Measurements from ENCODE around the gene SUN2. TPM values are rescaled to one million over a fixed set of nuclear protein-coding genes. Genes with fewer than 3 reads are reported as not detected.

Gene SUN2
- total and polyA plus RNA-seq, 2 of the 8 experiments (the other 6 are each of a cell fraction or from before 2014, with no cell fraction given) = 5.1 to 10.5 TPM

DNA sequence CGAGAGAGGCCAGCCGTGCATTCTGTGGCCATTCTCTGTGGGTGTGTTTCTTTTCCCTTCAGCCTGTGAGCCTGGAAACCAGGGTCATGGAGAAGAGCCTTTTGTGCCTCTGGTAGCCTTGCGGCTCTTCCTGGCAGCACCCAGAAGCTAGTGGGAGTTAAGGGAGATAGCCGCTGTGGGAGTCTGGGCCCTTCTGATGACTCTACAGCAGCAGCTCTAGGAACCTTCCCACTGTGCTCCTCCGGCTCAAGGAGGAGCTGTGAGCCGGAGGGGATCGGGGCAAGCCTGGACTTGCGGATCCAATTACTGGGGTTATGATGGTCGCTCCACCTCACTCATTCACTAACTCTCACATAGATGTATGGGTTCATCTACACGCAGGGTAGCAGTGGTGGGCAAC lies 39.5 kb downstream of the SUN2 start:
- H2BK120ac ChIP-seq (replicated peaks; ENCODE audit: low read depth, low read length) = no peak overlapping the region
- no peak for FAIRE-seq
- H4K8ac ChIP-seq (ENCODE audit: extremely low read depth, insufficient read depth, low read length) = no peak overlapping the region
- no peaks in the 10 kb centered on the region for H3K9me3 ChIP-seq (ENCODE audit: insufficient read depth in 2 of 2, low read depth in 1 of 2, low read length in 1 of 2)
- peak overlapping the region; percentile 32 for H4K5ac ChIP-seq (ENCODE audit: insufficient read length, low read depth, low read length)
- no peaks in the 10 kb centered on the region for H3K23me2 ChIP-seq (ENCODE audit: low read depth, low read length)
- peak overlapping the region; percentile 87 for H3K4ac ChIP-seq (replicated peaks; ENCODE audit: insufficient read length, low read depth, low read length)
- peak overlapping the region; percentile 66 for H4K91ac ChIP-seq (replicated peaks; ENCODE audit: insufficient read length, low read length)
- 0 out of 2 replicates have a peak overlapping the region, but pooled peaks have one; percentile 6 for H2BK12ac ChIP-seq (ENCODE audit: low read depth, low read length)
- H2AK5ac ChIP-seq (ENCODE audit: low read depth, low read length) = no peak overlapping the region
- no peaks in the 10 kb centered on the region for H3K27me3 ChIP-seq (replicated peaks in 1 of 4; ENCODE audit: control insufficient read depth in 3 of 4, extremely low read depth in 1 of 4, insufficient read depth in 3 of 4, low read length in 3 of 4)
- DNase-seq (ENCODE audit: low read depth in 1 of 2, low spot score in 2 of 2) = no peak
- ChIA-PET POLR2A (ENCODE audit: partially characterized antibody) (interaction anchor here (0.8 to 5.1 kb wide), 7 partner anchors 8 to 34 kb away, joined by 3 to 39 read pairs (median 3); partner anchors contain the start of genes GTPBP1 and TOMM22), CTCF (ENCODE audit: partially characterized antibody) (interaction anchor here (3.2 to 5.1 kb wide), 2 partner anchors 9 to 17 kb away, joined by 26 read pairs; no protein-coding TSS in a partner anchor)
- peaks cover 4 to 24% of the 10 kb centered on the region in 2 experiments for H4K20me1 ChIP-seq (replicated peaks in 1 of 2; ENCODE audit: control insufficient read depth in 1 of 2, insufficient read depth in 2 of 2, low read length in 2 of 2)
- TF ChIP-seq CBX5 (IDR thresholded peaks at IDR 0.05; ENCODE audit: low read depth, low read length) (no peak), CTBP2 (IDR thresholded peaks at IDR 0.05; ENCODE audit: borderline replicate concordance, insufficient read depth, insufficient read length, low read length) (no peak), RNF2 (IDR thresholded peaks at IDR 0.05; ENCODE audit: borderline replicate concordance, low read depth, low read length, missing control alignments, poor library complexity, severe bottlenecking) (no peak), RXRA (IDR thresholded peaks at IDR 0.05; ENCODE audit: insufficient read depth, low read depth, low read length) (no peak), TBP (IDR thresholded peaks at IDR 0.05; ENCODE audit: low read depth, low read length) (no peak), TAF7 (optimal IDR thresholded peaks at IDR 0.05; ENCODE audit: borderline replicate concordance, low read depth, low read length) (no peak), POLR2AphosphoS5 (IDR thresholded peaks at IDR 0.05; ENCODE audit: low read depth, low read length) (no peak), BACH1 (IDR thresholded peaks at IDR 0.05; ENCODE audit: low read length) (no peak), SUZ12 (IDR thresholded peaks at IDR 0.05; ENCODE audit: low read length) (no peak)
- no peak overlapping the region for H3K23ac ChIP-seq (ENCODE audit: insufficient read length)
- H3K36me3 ChIP-seq (ENCODE audit: control insufficient read depth in 2 of 4, insufficient read depth in 4 of 4, low read length in 3 of 4) = peaks cover 4 to 40% (median 17%) of the 10 kb centered on the region in 4 experiments; a peak in 5 of 8 replicates
- no peak overlapping the region for H3K9ac ChIP-seq (replicated peaks in 1 of 4; ENCODE audit: extremely low read depth in 1 of 4, low read depth in 3 of 4, low read length in 3 of 4)
- no peak overlapping the region for H2BK20ac ChIP-seq (ENCODE audit: low read length)
- peak overlapping the region; percentile 15; the same call in 1 of the 2 replicates for H3K27ac ChIP-seq (ENCODE audit: low read depth, low read length)
- peaks cover 3 to 46% of the 10 kb centered on the region in 2 experiments for H3K79me2 ChIP-seq (ENCODE audit: control insufficient read depth in 1 of 2, insufficient read depth in 2 of 2, low read length in 2 of 2)
- 82% methylated on average over 10 of the region's 10 CpGs; no CpG with 5 or more reads in 1 of the 2 experiments for WGBS, 2 experiments (ENCODE audit: extremely low coverage in 1 of 2, insufficient coverage in 1 of 2, insufficient read length in 1 of 2, insufficient replicate concordance in 2 of 2, low coverage in 1 of 2, low lambda C conversion rate in 2 of 2, missing lambda C conversion rate in 1 of 2)
- H2BK15ac ChIP-seq (ENCODE audit: low read length) = no peak overlapping the region
- H3K56ac ChIP-seq (replicated peaks; ENCODE audit: insufficient read length, low read depth, low read length) = no peak overlapping the region
- H3K4me1 ChIP-seq (replicated peaks in 1 of 4; ENCODE audit: control insufficient read depth in 3 of 4, insufficient read depth in 4 of 4, low read length in 3 of 4) = peaks cover 4 to 10% (median 6%) of the 10 kb centered on the region in 4 experiments
- peak overlapping the region; percentile 19; the same call in 1 of the 2 replicates for H3K18ac ChIP-seq (ENCODE audit: extremely low read depth, low read length)
- H3K4me3 ChIP-seq (ENCODE audit: extremely low read depth in 1 of 4, insufficient read depth in 2 of 4, low read depth in 3 of 4, low read length in 4 of 4) = no peak overlapping the region
- H3K4me2 ChIP-seq (ENCODE audit: insufficient read depth in 1 of 2, low read depth in 2 of 2, low read length in 2 of 2) = no peak overlapping the region
- no peak overlapping the region for H3K14ac ChIP-seq (ENCODE audit: insufficient read length)
- H2AFZ ChIP-seq (ENCODE audit: low read length) = no peak overlapping the region
- peak overlapping the region; percentile 73 for H2BK5ac ChIP-seq (ENCODE audit: low read depth, low read length)
- H3K79me1 ChIP-seq (ENCODE audit: low read depth, low read length) = peaks cover 20% of the 10 kb centered on the region
